ENCODE measurements around the gene RHBDL3. TPM values are rescaled to one million over a fixed set of nuclear protein-coding genes. Genes with fewer than 3 reads are reported as not detected.

RHBDL3 gene
- polyA plus RNA-seq, 1 donor (not counting 4 experiments of a cell fraction or from before 2014, with no cell fraction given), result not detected

- H4K20me1 ChIP-seq (ENCODE audit: control insufficient read depth, extremely low read depth, insufficient read depth, low read length), result peaks cover 1% of the 10 kb centered on the region
- H3K4me1 ChIP-seq (ENCODE audit: control insufficient read depth, extremely low read depth, insufficient read depth, low read length), result peaks cover 10% of the 10 kb centered on the region
- H3K79me2 ChIP-seq (ENCODE audit: control insufficient read depth, insufficient read depth, low read length), result peaks cover 22% of the 10 kb centered on the region
- dilution Hi-C loops (cut with MboI; ENCODE audit: extremely low pct_ligation_motif_present, low sequenced_read_pairs), result no loop called here
- no peak for TF ChIP-seq CTCF (optimal IDR thresholded peaks at IDR 0.05 in 1 of 3, IDR thresholded peaks at IDR 0.05 in 1 of 3, conservative IDR thresholded peaks at IDR 0.05 in 1 of 3; ENCODE audit: extremely low read depth in 1 of 3, insufficient read depth in 2 of 3, low read length in 3 of 3)
- no peak for FAIRE-seq
- H3K9me3 ChIP-seq (ENCODE audit: control insufficient read depth, low read depth, low read length), result no peaks in the 10 kb centered on the region
- H2AFZ ChIP-seq (ENCODE audit: control insufficient read depth, low read length), result no peak overlapping the region
- no peaks in the 10 kb centered on the region for H3K27me3 ChIP-seq (ENCODE audit: control insufficient read depth, extremely low read depth, insufficient read depth, low read length)
- no peak overlapping the region for H3K4me2 ChIP-seq (ENCODE audit: control insufficient read depth, extremely low read depth, insufficient read depth, low read depth, low read length)
- H3K9me1 ChIP-seq (ENCODE audit: control insufficient read depth, extremely low read depth, insufficient read depth, low read length), result no peaks in the 10 kb centered on the region
- no peak for DNase-seq (ENCODE audit: low read depth, low spot score)
- no peak overlapping the region for H3K4me3 ChIP-seq (ENCODE audit: control insufficient read depth in 2 of 3, extremely low read depth in 1 of 3, insufficient read depth in 2 of 3, low read depth in 1 of 3, low read length in 3 of 3)
- H3K27ac ChIP-seq (ENCODE audit: control insufficient read depth, insufficient read depth, low read length), result no peak overlapping the region
- H3K9ac ChIP-seq (ENCODE audit: control insufficient read depth, extremely low read depth, insufficient read depth, low read length), result no peak overlapping the region
- no peaks in the 10 kb centered on the region for H3K36me3 ChIP-seq (ENCODE audit: control insufficient read depth in 2 of 2, extremely low read depth in 1 of 2, insufficient read depth in 2 of 2, low read length in 2 of 2)
Measured at GRCh38 chr17:32345951-32346600, 80.4 kb downstream of the RHBDL3 start.

- peaks cover 2 to 8% of the 10 kb centered on the region in 2 experiments for H3K36me3 ChIP-seq (ENCODE audit: control insufficient read depth in 2 of 2, extremely low read depth in 1 of 2, insufficient read depth in 2 of 2, low read length in 2 of 2)
- no peak overlapping the region for H3K27ac ChIP-seq (ENCODE audit: control insufficient read depth, insufficient read depth, low read length)
- FAIRE-seq, result no peak
- no peak for DNase-seq (ENCODE audit: low read depth, low spot score)
- H2AFZ ChIP-seq (ENCODE audit: control insufficient read depth, low read length), result no peak overlapping the region
- H3K27me3 ChIP-seq (ENCODE audit: control insufficient read depth, extremely low read depth, insufficient read depth, low read length), result no peaks in the 10 kb centered on the region
- no peak for TF ChIP-seq CTCF (optimal IDR thresholded peaks at IDR 0.05 in 1 of 3, IDR thresholded peaks at IDR 0.05 in 1 of 3, conservative IDR thresholded peaks at IDR 0.05 in 1 of 3; ENCODE audit: extremely low read depth in 1 of 3, insufficient read depth in 2 of 3, low read length in 3 of 3)
- no peak for TF ChIP-seq EZH2 (IDR thresholded peaks at IDR 0.05; ENCODE audit: low read length)
- peaks cover 13% of the 10 kb centered on the region for H4K20me1 ChIP-seq (ENCODE audit: control insufficient read depth, extremely low read depth, insufficient read depth, low read length)
- peaks cover 40% of the 10 kb centered on the region for H3K79me2 ChIP-seq (ENCODE audit: control insufficient read depth, insufficient read depth, low read length)
- no peaks in the 10 kb centered on the region for H3K9me3 ChIP-seq (ENCODE audit: control insufficient read depth, low read depth, low read length)
- H3K4me1 ChIP-seq (ENCODE audit: control insufficient read depth, extremely low read depth, insufficient read depth, low read length), result peaks cover 12% of the 10 kb centered on the region
- no peaks in the 10 kb centered on the region for H3K9me1 ChIP-seq (ENCODE audit: control insufficient read depth, extremely low read depth, insufficient read depth, low read length)
- dilution Hi-C loops (cut with MboI; ENCODE audit: extremely low pct_ligation_motif_present, low sequenced_read_pairs), result no loop called here
- no peak overlapping the region for H3K9ac ChIP-seq (ENCODE audit: control insufficient read depth, extremely low read depth, insufficient read depth, low read length)
- no peak overlapping the region for H3K4me3 ChIP-seq (ENCODE audit: control insufficient read depth in 2 of 3, extremely low read depth in 1 of 3, insufficient read depth in 2 of 3, low read depth in 1 of 3, low read length in 3 of 3)
- H3K4me2 ChIP-seq (ENCODE audit: control insufficient read depth, extremely low read depth, insufficient read depth, low read depth, low read length), result no peak overlapping the region
Measured at GRCh38 chr17:32348483-32348800, 82.8 kb downstream of the RHBDL3 start.

Data from keratinocyte (primary cell).